CD8-positive, alpha-beta memory T cell (primary cell): Measurements from ENCODE around the gene AKT1S1. TPM values are rescaled to one million over a fixed set of nuclear protein-coding genes. Genes with fewer than 3 reads are reported as not detected.

Experiments used
- CTCF ChIA-PET: fragments of 350-600 bp; sonication (Branson Sonifier 250); formaldehyde crosslinking; loops from one replicate; lab custom pipeline; 2021; ENCODE audit warnings: antibody characterized with exemption; lab: Charles Lee
- POLR2A ChIA-PET: fragments of 350-600 bp; sonication (Branson Sonifier 250); formaldehyde crosslinking; loops from one replicate; lab custom pipeline; 2021; ENCODE audit warnings: antibody characterized with exemption; lab: Charles Lee
- DNase-seq, 5 donors: peaks; one replicate each; pipeline versions ENCODE4 v3.0.0 to v3.0.0-alpha.2; 2020 to 2022; ENCODE audit warnings: mixed read lengths in 1 of 5
- H3K27ac ChIP-seq: one replicate; pipeline ENCODE4 v1.7.0; 2013; ENCODE audit warnings: low read depth, mild to moderate bottlenecking, low read length, moderate library complexity
- H3K27me3 ChIP-seq: 2 replicates; pipeline ENCODE4 v1.7.0; 2013; ENCODE audit warnings: low read length, mild to moderate bottlenecking; ENCODE audit not compliant: insufficient read depth, poor library complexity, severe bottlenecking
- H3K36me3 ChIP-seq: 2 replicates; pipeline ENCODE4 v1.7.0; 2013; ENCODE audit warnings: mild to moderate bottlenecking, low read length, moderate library complexity; ENCODE audit not compliant: insufficient read depth
- H3K4me1 ChIP-seq: 2 replicates; pipeline ENCODE4 v1.7.0; 2013; ENCODE audit warnings: mild to moderate bottlenecking, low read length, moderate library complexity; ENCODE audit not compliant: insufficient read depth
- H3K4me3 ChIP-seq: 2 replicates; pipeline ENCODE4 v1.7.0; 2013; ENCODE audit warnings: mild to moderate bottlenecking, low read length
- H3K9me3 ChIP-seq: 2 replicates; pipeline ENCODE4 v1.7.0; 2013; ENCODE audit warnings: mild to moderate bottlenecking, low read length
- H3K27ac Mint-ChIP-seq, 8 donors: one replicate each; pipeline ENCODE4 v1.8.0; 2020 to 2021; ENCODE audit warnings: mixed read lengths in 8 of 8, mild to moderate bottlenecking in 6 of 8, inconsistent platforms in 3 of 8, moderate library complexity in 3 of 8
- H3K27me3 Mint-ChIP-seq, 2 donors: one replicate each; pipeline ENCODE4 v1.8.0; 2020 to 2021; ENCODE audit warnings: mixed read lengths in 2 of 2, mild to moderate bottlenecking in 1 of 2, moderate library complexity in 1 of 2
- H3K36me3 Mint-ChIP-seq, 3 donors: one replicate each; pipeline ENCODE4 v1.8.0; 2020 to 2021; ENCODE audit warnings: mixed read lengths in 3 of 3, inconsistent platforms in 1 of 3, mild to moderate bottlenecking in 1 of 3
- H3K4me1 Mint-ChIP-seq, 3 donors: one replicate each; pipeline ENCODE4 v1.8.0; 2020 to 2021; ENCODE audit warnings: mixed read lengths in 3 of 3, inconsistent platforms in 1 of 3, mild to moderate bottlenecking in 1 of 3
- H3K4me3 Mint-ChIP-seq, 7 donors: one replicate each; pipeline ENCODE4 v1.8.0; 2020 to 2021; ENCODE audit warnings: mixed read lengths in 7 of 7, mild to moderate bottlenecking in 6 of 7, moderate library complexity in 4 of 7, inconsistent platforms in 2 of 7
- H3K9me3 Mint-ChIP-seq, 5 donors: one replicate each; pipeline ENCODE4 v1.8.0; 2020 to 2022; ENCODE audit warnings: mixed read lengths in 5 of 5, mild to moderate bottlenecking in 3 of 5, moderate library complexity in 2 of 5, inconsistent platforms in 1 of 5
- polyA plus RNA-seq: library from polyadenylated mRNA; unstranded; fragments of 300-500 nt; fragmentation: Illumina TruSeq; gene quantifications from one replicate; pipeline ENCODE4 v1.2.3, GENCODE V29; 2021
- total RNA-seq, 2 experiments: library from RNA; stranded (reverse); gene quantifications; one replicate each; pipeline ENCODE4 v1.2.3, GENCODE V29; 2021

The AKT1S1 gene
- total and polyA plus RNA-seq, 3 experiments from 2014 or later = 4.7 to 33.6 (median 32.8) TPM

DNA sequence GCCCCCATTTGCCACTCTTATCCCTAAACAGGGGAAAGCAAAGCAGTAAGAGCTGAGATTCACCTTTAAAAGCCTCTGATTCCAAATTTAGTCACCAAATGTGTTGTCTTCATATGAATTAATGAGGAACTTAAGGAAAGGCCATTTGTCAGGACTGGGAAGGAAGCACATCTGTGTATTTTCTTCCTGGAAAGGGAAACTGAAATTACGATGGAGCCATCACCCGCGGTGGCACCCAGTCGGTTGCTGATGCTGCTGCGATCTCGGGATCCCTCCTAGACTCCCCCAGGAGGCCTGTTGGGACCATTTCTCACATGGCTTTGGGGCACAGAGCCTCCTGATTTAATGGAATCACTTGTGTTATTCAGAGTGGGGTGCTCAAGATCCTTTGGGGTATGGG is 27.0 kb upstream of the AKT1S1 start:
- CTCF ChIA-PET = no interaction called here
- no peak overlapping the region for H3K27ac ChIP-seq
- no peak for DNase-seq
- POLR2A ChIA-PET = no interaction called here
- no peaks in the 10 kb centered on the region for H3K27me3 ChIP-seq
- Mint-ChIP-seq H3K4me3 (no peak overlapping the region), H3K4me1 (peaks cover 0 to 5% (median 3%) of the 10 kb centered on the region in 3 donors), H3K36me3 (peaks cover 0 to 31% (median 3%) of the 10 kb centered on the region in 3 donors), H3K9me3 (no peaks in the 10 kb centered on the region), H3K27me3 (no peaks in the 10 kb centered on the region), H3K27ac (peak overlapping the region in 3 of 8 donors; percentile 32 to 79 (median 36))
- H3K36me3 ChIP-seq = peaks cover 2% of the 10 kb centered on the region
- H3K4me3 ChIP-seq = no peak overlapping the region
- no peaks in the 10 kb centered on the region for H3K9me3 ChIP-seq
- no peaks in the 10 kb centered on the region for H3K4me1 ChIP-seq

DNA sequence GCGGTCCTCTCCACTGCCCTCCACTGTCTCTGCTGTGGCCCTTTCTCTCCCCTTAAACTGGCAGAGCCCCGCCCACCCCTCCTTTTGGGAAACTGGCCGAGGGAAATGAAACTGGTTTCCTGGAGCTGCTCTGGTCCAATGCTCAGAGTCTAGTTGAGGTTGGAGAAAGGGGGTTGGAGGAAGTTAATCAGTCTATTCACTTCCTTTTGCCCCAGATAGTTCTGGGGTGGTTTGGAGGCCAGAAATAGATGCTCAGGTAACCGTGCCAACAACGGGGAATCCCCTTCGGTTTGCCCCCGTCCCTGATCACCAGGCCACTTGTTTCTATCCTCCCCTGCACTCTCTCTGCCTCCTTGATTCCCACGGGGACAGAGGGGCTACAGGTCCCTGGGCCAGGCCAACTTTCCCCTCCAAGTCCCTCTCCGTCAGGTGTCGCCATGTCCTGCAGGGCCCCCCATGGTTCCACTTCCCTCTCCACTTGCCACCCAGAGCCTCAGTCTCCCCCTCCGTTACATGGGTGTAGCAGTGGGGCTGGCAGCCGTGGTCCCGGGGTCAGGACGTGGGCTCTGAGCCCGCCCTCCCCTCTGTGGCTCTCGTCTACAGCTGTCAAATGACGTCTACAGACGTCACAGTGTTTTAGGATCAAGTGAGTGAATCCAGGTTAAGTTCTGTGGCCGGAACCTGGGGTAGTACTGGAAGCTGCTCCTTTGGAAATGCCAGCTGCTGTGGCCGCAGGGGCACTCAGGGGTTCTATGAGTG is 19.9 kb upstream of the AKT1S1 start, which contains the start of gene IL4I1:
Gene IL4I1, minus strand, starts transcription at position 25 of the 759 bp plus-strand sequence. CDS start 727 bp downstream, outside the sequence.
- peak; percentile 18 to 81 (median 78) for DNase-seq
- ChIA-PET CTCF (interaction anchor here (1.0 to 1.5 kb wide), 3 partner anchors 14 to 33 kb away, joined by 3 read pairs; partner anchors contain the start of gene NUP62), POLR2A (interaction anchor here (0.6 to 1.6 kb wide), 3 partner anchors 21 to 33 kb away, joined by 3 to 4 read pairs (median 3); partner anchors contain the start of genes ATF5 and NUP62)
- Histone ChIP-seq H3K27me3 (no peaks in the 10 kb centered on the region), H3K36me3 (no peaks in the 10 kb centered on the region), H3K4me1 (peaks cover 21% of the 10 kb centered on the region), H3K9me3 (no peaks in the 10 kb centered on the region), H3K4me3 (peak within 1 kb of the TSS; percentile 21), H3K27ac (peak within 1 kb of the TSS; percentile 81)
- peak within 1 kb of the TSS; percentile 54 to 91 (median 85) for H3K4me3 Mint-ChIP-seq
- H3K27me3 Mint-ChIP-seq = no peaks in the 10 kb centered on the region
- no peaks in the 10 kb centered on the region for H3K36me3 Mint-ChIP-seq
- no peaks in the 10 kb centered on the region for H3K9me3 Mint-ChIP-seq
- peaks cover 21 to 36% (median 33%) of the 10 kb centered on the region in 3 donors for H3K4me1 Mint-ChIP-seq
- H3K27ac Mint-ChIP-seq = peak within 1 kb of the TSS; percentile 79 to 100 (median 99)

DNA sequence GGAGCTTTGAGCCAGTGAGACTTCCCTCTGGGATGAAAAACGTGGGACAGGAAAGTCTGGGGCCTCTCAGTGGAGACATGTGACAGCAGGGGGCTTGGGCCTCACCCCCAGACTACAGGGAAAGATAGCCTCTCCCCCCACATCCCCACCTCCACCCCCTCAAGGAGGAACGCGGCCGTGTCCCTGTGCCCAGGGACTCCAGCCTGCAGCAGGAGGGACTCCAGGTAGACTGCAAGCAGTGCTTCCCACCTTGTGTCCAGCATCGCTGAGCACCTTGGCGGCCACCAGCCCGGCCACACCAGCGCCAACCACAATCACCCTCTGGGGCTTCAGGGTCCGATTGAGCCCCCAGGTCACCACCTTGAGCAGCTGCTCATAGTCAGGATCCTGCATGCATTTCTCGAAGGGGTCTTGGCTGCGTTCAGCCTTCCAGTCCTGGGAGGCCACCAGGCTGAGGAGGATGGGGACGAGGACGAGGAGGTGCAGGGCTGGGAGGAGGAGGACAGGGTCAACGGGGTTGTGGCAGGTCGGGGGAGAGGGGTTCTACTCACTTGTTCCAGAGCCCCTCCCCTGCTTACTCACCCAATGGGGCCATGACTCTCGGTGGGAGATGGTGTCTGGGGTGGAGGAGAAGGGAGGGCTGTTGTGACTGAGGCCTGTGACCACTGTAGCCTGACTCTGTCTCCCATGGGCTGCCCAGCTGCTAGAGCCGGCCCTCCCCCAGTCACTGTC is 18.6 kb upstream of the AKT1S1 start:
- DNase-seq = no peak
- H3K27ac Mint-ChIP-seq = peak overlapping the region; percentile 79 to 100 (median 99)
- peaks cover 21 to 44% (median 34%) of the 10 kb centered on the region in 3 donors for H3K4me1 Mint-ChIP-seq
- Histone ChIP-seq H3K4me1 (peaks cover 21% of the 10 kb centered on the region), H3K9me3 (no peaks in the 10 kb centered on the region), H3K4me3 (no peak overlapping the region), H3K27ac (peak overlapping the region; percentile 81), H3K27me3 (no peaks in the 10 kb centered on the region), H3K36me3 (no peaks in the 10 kb centered on the region)
- peak overlapping the region in 6 of 7 donors; percentile 81 to 91 (median 86) for H3K4me3 Mint-ChIP-seq
- H3K9me3 Mint-ChIP-seq = no peaks in the 10 kb centered on the region
- peaks cover 0 to 2% of the 10 kb centered on the region in 2 donors for H3K27me3 Mint-ChIP-seq
- CTCF ChIA-PET = interaction anchor here (1.4 kb wide), 1 partner anchor 34 kb away, joined by 3 read pairs; the partner anchor contains the start of gene NUP62
- POLR2A ChIA-PET = no interaction called here
- H3K36me3 Mint-ChIP-seq = no peaks in the 10 kb centered on the region

DNA sequence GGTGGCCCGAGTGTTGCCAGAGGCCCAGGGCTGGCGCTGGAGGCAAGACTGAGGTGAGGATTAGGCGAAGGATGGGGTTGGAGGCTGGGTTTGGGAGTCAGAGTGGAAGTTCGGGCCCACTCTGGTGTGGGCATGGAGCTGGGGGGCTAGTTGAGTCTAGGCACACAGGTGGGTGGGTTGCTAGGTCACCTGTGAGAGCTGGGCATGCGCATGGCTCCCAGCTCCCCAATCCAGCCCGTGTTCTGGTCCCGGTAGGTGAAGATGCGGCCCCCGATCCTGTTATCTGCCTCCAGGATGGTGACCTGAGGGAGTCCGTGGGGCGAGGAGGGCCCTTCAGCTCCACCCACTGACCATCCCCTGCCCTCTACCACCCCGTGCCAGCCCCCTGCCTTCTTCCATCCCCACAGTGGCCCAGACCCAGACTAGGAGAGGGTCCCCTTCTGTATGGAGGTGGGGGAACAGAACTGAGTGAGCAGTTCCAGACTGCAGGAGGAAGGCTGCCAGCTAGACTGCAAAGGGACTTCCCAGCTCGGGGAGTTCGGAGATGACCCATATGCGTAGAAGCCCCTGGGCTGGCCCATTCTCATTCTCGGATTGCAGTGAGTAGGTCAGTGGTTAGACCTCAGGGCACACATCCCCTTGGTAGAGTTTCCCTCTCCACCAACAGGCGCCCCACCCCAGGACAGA is 17.9 kb upstream of the AKT1S1 start:
- H3K9me3 Mint-ChIP-seq = no peaks in the 10 kb centered on the region
- peak overlapping the region in 6 of 7 donors; percentile 33 to 91 (median 86) for H3K4me3 Mint-ChIP-seq
- Histone ChIP-seq H3K27ac (no peak overlapping the region), H3K4me1 (peaks cover 21% of the 10 kb centered on the region), H3K36me3 (no peaks in the 10 kb centered on the region), H3K4me3 (no peak overlapping the region), H3K27me3 (no peaks in the 10 kb centered on the region), H3K9me3 (no peaks in the 10 kb centered on the region)
- peaks cover 0 to 2% of the 10 kb centered on the region in 2 donors for H3K27me3 Mint-ChIP-seq
- H3K36me3 Mint-ChIP-seq = no peaks in the 10 kb centered on the region
- H3K4me1 Mint-ChIP-seq = peaks cover 26 to 48% (median 37%) of the 10 kb centered on the region in 3 donors
- H3K27ac Mint-ChIP-seq = peak overlapping the region; percentile 19 to 100 (median 98)
- POLR2A ChIA-PET = interaction anchor here (1.1 kb wide), 1 partner anchor 14 kb away, joined by 3 read pairs; no protein-coding TSS in a partner anchor
- CTCF ChIA-PET = no interaction called here
- DNase-seq = peak in 3 of 5 donors; percentile 27 to 57 (median 28)

DNA sequence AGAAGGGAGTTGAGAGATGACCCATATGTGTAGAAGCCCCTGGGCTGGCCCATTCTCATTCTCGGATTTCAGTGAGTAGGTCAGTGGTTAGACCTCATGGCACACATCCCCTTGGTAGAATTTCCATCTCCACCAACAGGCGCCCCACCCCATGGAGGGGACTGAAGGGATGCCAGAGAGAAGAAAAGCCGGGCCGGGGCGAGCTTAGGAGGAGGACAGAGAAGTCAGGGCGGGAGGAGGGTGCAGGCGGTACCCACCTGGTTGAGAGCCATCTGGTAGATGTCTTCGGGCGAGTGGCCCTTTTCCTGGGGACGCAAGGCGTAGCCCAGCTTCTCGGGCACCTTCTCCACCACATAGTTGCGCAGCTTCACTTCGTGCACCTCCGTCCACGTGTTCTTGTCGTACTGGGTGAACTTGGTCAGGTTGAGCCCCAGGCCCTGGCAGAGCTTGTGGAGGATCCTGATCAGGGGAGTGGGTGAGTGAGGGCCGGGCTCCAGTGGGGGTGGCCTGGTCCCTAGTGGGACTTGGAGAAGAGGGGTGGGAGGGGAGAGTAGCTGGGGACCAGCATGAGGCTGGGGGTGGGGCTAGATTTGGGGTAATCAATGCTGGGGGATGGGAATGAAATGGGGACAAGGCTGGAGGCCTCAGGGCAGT is 17.0 kb upstream of the AKT1S1 start:
- H3K36me3 ChIP-seq = no peaks in the 10 kb centered on the region
- no peaks in the 10 kb centered on the region for H3K36me3 Mint-ChIP-seq
- ChIA-PET POLR2A (interaction anchor here (1.1 kb wide), 1 partner anchor 15 kb away, joined by 3 read pairs; no protein-coding TSS in a partner anchor), CTCF (interaction anchor here (1.9 kb wide), 1 partner anchor 14 kb away, joined by 4 read pairs; no protein-coding TSS in a partner anchor)
- no peak for DNase-seq
- no peaks in the 10 kb centered on the region for H3K9me3 ChIP-seq
- peaks cover 26% of the 10 kb centered on the region for H3K4me1 ChIP-seq
- H3K27ac Mint-ChIP-seq = peak overlapping the region in 5 of 8 donors; percentile 29 to 100 (median 69)
- H3K27me3 Mint-ChIP-seq = peaks cover 0 to 2% of the 10 kb centered on the region in 2 donors
- no peaks in the 10 kb centered on the region for H3K9me3 Mint-ChIP-seq
- no peak overlapping the region for H3K4me3 ChIP-seq
- peaks cover 27 to 50% (median 37%) of the 10 kb centered on the region in 3 donors for H3K4me1 Mint-ChIP-seq
- peak overlapping the region in 2 of 7 donors; percentile 41 to 43 for H3K4me3 Mint-ChIP-seq
- no peaks in the 10 kb centered on the region for H3K27me3 ChIP-seq
- H3K27ac ChIP-seq = no peak overlapping the region

DNA sequence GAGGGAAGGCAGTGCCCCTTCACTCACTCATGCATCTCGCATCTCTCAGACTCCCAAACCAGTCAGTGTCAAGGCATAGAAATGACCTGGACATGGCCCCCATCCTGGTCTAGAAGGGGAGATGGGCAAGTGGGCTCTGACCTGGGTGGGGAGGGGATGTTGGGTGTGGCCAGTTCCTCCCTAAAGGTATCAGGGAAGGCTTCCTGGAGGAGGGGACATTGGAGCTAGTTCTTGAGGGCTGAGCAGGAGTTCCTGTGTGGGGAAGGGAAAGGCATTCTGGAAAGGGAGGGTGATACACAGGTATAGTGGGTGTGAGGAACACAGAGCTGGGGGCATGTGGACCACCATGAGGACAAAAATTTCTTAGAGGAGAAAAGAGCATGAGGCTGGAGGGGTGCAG is 15.6 kb upstream of the AKT1S1 start:
- H3K27ac Mint-ChIP-seq = peak overlapping the region in 7 of 8 donors; percentile 57 to 87 (median 81)
- POLR2A ChIA-PET = no interaction called here
- H3K27ac ChIP-seq = no peak overlapping the region

More for the DNA sequence above, 15.6 kb upstream of the AKT1S1 start:
- Histone ChIP-seq H3K4me1 (peaks cover 23% of the 10 kb centered on the region), H3K27me3 (no peaks in the 10 kb centered on the region), H3K4me3 (no peak overlapping the region), H3K36me3 (no peaks in the 10 kb centered on the region), H3K9me3 (no peaks in the 10 kb centered on the region)
- DNase-seq = no peak
- CTCF ChIA-PET = interaction anchor here (1.6 to 1.9 kb wide), 2 partner anchors 13 to 175 kb away, joined by 3 to 4 read pairs; no protein-coding TSS in a partner anchor
- peak overlapping the region in 4 of 7 donors; percentile 22 to 43 (median 30) for H3K4me3 Mint-ChIP-seq
- H3K36me3 Mint-ChIP-seq = peaks cover 0 to 3% (median 0%) of the 10 kb centered on the region in 3 donors
- peaks cover 0 to 2% of the 10 kb centered on the region in 2 donors for H3K27me3 Mint-ChIP-seq
- H3K4me1 Mint-ChIP-seq = peaks cover 24 to 45% (median 35%) of the 10 kb centered on the region in 3 donors
- no peaks in the 10 kb centered on the region for H3K9me3 Mint-ChIP-seq
